G401 (cell line): ENCODE results near the gene CYP46A1. TPM values are rescaled to one million over a fixed set of nuclear protein-coding genes. Genes with fewer than 3 reads are reported as not detected.

ENCODE experiments used
- DNase-seq: peaks from one replicate; pipeline ENCODE4 v3.0.0-alpha.2; 2015; ENCODE audit warnings: low spot score
- in situ Hi-C: cut with HindIII; loops from 2 replicates; pipeline ENCODE4 v1.10.0; 2016; ENCODE audit warnings: low sequenced_read_pairs, mixed read lengths
- total RNA-seq: library from RNA; depleted of rRNA; stranded (reverse); fragments of >200 nt; shearing (Covaris generic); gene quantifications from 2 replicates; pipeline ENCODE4 v1.2.3, GENCODE V29; 2014

CYP46A1 gene
- total RNA-seq, 1 experiment from 2014 or later: 3.0 TPM

DNA sequence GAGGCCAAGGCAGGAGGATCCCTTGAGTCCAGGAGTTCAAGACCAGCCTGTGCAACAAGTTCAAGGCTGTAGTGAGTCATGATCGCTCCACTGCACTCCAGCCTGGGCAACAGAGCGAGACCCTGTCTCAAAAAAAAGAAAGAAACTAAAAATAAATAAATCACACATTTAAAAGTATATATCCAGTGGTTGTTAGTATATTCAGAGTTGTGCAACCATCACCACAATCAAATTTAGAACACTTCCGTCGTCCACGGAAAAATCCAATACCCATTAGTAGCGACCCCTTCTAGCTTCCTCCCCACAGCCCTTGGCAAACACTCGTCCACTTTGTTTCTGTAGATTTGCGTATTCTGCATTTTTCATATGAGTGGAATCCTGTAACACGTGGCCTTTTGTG lies 64.4 kb downstream of the CYP46A1 start:
- in situ Hi-C loops: no loop called here
- DNase-seq: no peak

DNA sequence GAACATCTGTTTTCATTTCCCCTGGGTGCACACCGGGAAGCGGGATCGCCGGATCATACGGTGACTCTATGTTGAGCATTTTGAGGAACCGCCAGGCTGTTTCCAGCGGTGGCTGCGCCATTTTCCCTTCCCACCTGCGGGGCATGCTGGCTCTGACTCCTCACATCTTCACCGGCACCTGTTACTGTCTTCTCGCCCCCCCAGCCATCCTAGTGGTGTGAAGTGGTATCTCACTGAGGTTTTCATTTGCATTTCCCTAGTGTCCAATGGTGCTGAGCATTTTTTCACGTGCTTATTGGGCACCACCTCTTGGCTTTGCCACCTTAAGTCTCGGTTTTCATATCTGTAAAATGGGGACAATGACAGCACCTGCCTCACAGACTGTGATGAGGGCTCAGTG lies 65.0 kb downstream of the CYP46A1 start:
- no peak for DNase-seq
- in situ Hi-C loops: no loop called here

DNA sequence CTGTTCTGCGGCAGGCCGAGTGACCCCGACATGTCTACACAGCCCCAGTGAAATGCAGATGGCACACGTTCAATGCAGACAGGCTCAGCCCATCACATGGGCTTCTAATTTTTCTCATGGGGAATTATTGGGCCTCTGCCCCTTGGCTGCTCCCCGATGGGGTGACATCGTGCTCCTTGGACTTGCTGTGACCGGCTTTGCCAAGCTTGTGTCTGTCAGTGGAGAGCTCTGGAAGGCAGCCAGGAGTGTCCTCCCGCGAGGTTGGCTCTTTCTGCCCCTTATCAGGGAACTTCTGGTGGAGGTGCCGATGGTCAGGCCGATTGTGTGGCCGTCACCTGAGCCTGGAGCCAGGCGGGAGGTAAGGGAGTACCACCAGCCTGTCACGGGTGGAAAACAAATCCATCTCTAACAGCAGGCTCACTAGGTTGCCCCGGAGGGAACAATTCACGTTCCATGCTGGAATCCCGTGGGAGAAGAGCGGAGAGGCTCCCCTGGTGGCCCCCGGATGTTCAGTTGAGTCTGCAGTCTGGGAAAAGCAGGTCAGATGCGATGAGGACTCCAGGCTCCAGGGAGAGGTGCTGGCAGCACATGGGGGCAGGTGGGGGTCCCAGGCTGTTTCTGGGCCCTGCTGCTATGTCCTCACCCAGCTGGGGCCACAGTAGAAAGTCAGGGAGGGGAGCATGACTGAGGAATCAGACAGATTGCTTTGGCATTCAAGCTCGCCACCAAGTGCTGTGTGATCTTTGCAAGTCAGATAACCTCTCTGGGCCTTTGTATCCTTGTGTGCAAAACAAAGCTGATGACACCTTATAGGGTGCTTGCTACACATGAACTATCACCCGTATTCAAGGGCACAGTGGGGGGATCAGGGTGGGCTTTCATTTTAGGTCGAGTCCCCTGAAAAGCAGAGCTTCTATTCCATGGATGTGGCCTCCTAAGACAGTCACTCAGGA lies 65.9 kb downstream of the CYP46A1 start:
- in situ Hi-C loops: no loop called here
- DNase-seq: no peak

DNA sequence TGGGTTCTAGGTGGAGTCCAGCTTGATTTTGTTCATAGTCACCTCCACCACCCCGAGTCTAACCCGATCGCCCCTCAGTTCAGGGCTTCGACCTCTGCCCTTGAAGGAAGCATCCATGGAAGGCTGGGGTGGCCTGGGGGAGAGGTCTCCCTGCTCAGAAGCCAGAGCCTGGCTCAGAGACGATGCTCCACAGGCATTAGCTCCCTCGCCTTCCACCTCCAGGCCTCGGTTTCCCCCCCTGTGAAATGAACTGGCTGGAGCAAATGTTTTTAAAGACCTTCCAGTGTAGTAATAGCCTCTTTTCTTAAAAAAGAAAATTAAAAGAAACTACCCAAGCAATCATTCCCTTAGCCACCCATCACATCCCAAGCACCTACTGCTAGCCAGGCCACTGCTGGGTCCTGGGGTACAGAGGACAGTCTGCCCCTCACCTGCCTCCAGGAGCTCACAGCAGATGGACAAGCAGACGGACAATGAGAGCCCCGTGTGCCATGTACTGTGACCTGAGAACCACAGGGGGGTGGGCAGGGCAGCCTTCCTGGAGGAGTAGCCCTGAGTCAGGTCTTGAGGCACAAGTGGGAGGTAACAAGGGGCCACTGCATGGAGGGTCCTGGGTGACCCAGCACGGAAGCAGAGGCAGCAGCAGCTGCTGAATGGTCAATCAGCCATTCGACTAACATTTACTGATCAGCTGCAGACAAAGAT lies 66.8 kb downstream of the CYP46A1 start:
- in situ Hi-C loops: no loop called here
- no peak for DNase-seq

GRCh38 chr14:99751539-99752485 lies 67.7 kb downstream of the CYP46A1 start:
- no peak for DNase-seq
- in situ Hi-C loops: no loop called here

GRCh38 chr14:99752486-99753121 lies 68.5 kb downstream of the CYP46A1 start:
- no peak for DNase-seq
- in situ Hi-C loops: no loop called here

DNA sequence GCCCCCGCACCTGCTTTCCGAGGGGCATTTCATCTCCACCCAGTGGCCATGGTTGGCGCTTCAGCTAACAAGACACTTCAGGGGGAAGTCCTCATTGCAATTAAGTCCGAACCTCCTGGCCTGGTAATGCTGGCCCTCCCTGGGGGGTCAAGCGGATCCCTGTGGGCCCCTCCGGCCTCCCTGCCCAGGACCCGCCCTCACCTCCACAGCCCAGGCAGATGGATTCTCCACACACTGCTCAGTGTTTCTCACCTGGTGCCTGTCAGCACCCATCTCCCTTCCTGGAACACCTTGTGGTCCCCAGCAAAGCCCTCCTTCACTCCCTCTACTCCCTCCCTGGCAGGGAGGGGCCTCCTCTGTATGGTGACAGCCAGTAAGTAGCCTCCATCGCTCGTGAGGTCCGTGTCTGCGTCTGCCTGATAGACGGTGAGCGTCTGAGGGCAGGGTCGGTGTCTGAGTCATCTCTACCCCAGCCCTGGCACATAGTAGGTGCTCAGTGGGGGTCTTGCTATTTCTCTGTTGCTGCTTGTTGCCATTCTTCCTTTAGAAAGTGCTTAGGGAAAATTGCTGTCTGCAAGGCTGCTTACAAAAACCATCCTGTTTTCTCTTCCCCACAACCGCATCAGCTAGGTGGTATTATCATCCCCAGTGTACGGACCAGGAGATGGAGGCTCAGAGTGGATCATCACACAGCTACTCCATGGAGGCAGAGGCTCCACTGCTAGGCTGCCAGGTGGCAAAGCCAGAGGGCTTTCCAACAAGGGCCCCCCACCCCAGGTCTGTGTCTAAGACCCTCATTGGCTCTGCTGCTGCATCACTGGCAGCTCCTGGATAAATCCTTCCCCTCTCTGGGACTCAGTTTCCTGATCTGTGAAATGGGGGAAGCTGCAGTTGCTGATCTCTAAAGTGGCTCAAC lies 69.4 kb downstream of the CYP46A1 start:
- no peak for DNase-seq
- in situ Hi-C loops: no loop called here

DNA sequence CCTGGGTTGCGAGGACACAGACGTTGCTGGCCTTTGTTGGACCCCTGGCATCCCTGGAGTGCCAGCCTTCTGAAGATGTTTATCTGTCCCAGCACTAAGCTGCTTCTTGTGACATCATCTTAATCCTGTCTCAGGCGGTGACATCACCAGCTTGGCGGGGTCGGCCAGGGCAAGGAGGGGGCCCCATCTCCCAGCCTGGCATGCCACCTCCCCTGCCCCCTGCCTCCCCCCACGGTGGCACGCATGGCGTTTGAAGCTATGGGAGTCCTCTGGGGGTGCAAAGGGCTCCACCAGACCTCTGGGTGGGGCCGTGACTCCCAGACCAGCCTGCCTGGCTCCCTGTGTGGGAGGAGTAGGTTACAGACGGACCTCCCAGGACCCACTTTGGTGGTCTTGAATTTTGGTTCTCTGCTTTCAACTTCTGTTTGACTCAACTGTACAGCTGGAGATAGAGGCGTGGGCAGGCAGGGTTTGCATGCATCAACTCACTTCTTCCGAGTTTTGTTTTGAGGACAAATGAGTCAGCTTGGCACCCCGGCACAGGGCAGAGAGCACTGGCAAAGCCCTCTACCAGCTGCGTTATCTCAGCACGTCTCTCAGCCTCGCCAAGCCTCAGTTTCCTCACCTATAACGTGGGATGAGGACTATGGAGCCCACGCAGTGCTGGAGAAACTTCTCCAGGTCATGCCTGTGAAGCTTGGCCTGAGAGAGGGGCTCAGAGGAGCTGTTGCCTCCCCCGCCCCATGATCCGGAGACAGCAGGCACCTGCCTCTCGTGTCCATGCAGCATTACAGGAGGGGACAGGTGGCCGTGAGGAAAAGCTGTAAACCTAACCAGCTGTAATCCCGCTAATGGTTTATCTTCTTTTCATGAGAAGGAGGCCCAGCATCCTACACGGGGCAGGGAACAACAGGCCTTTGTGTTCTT lies 70.3 kb downstream of the CYP46A1 start:
- in situ Hi-C loops: no loop called here
- DNase-seq: no peak

DNA sequence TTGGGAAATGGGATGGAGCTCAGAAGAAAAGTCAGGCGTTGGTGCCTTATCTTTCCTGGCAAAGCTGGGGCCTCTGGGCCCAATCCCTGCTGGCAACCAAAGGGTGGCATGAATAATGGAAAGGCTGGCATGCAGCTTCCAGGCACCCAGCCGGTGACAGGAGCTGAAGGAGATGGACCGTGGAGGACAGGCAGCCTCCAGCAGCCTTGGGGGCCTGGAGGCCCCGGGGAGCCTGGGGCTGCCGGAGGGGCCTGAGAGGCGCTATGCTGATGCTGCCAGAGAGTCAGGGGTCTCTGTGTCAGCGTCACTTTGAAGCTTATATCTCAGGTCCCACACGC lies 70.9 kb downstream of the CYP46A1 start:
- no peak for DNase-seq
- in situ Hi-C loops: no loop called here

DNA sequence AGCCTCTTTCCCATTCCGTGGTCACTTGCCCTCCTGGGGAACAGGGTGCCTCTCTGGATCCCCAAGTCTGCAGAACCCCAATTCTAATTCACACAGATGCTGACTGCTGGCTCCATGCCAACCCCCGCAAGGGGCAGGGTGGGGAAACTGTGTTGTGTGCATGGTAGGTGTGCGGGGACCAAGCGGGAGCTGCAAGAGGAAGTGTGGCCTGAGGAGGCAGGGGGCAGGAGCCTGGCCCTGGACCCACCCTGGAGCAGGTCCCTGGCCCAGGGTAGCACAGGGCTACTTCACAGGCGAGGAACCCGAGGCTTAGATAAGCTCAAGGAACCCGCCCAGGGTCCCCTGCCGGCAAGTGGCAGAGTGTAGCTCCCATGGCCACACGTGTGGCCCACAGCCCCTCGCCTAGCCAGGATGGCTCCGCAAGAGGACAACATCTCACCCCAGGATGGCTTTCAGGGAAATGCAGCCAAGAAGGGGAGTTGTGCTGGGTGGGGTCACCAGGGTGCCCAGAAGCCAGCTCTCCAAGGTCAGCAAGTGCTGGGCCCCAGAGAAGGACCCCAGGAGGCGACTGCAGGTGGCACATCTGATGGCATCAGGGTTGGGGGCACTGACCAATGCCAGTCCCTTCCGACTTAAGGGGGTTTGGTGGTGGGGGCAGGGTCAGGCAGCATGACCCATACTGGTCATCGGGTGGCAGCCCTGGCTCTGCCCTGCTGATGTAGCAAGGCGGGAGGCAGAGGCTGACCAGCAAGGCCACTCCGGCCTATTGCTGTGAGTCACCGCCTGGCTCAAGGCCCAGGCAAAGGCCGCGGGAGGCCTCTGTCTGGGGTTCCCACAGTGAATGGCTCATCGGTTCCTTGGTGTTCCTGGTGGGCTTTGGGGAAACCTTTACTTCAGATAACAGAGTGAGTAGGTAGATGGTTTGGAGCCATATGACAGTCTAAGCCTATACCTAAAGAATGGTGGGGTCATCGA lies 71.8 kb downstream of the CYP46A1 start:
- peak; percentile 10 for DNase-seq

GRCh38 chr14:99756796-99757195 lies 72.7 kb downstream of the CYP46A1 start:
- DNase-seq: no peak
- in situ Hi-C loops: no loop called here

More for the DNA sequence above, 71.8 kb downstream of the CYP46A1 start:
- in situ Hi-C loops: no loop called here

DNA sequence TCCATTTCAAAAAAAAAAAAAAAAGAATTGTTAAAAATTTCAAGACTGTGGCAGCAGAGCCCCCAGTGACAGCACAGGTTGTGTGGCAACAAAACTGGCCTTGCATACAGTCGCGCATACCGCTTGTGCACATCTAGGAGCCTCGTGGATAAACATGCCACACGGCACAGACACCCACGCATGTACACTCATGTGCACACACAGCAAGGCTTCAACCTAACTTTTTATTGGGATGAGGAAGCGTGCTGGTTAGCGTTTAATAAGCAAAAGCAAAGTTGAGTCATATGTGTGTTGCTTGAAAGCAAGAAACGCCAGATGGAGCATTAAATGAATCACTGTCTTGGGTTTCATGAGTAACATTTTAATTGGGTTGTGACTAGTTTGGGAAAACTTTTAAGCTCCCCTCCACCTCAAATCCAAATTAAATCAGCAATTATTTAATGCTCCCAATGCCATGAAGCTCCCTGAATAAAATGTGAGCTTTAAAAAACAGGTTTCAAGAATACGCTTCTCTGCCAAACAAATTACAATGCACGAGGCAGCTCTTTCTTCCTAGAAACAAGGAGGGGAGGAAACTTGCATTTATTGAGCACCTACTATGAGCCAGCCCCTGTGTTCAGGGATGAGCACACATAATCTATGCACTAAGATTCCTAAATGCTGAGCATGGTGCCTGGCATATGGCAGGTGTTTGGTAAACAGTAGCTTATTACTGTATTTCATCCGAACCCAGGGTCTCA lies 73.4 kb downstream of the CYP46A1 start:
- no peak for DNase-seq
- in situ Hi-C loops: no loop called here

GRCh38 chr14:99758121-99758821 lies 74.2 kb downstream of the CYP46A1 start:
- in situ Hi-C loops: no loop called here
- no peak for DNase-seq

GRCh38 chr14:99758872-99759545 lies 74.9 kb downstream of the CYP46A1 start:
- in situ Hi-C loops: no loop called here
- DNase-seq: no peak
